GM21723 (cell line): Measurements from ENCODE around the gene MAP3K15.
"Not testable (repeated sequence)": the region's sequence is repeated elsewhere in the genome, so short reads cannot be mapped to it uniquely, and the experiment has no call there.

Source experiments
- ATAC-seq: cut with Tn5 transposase; IDR thresholded peaks from one replicate; pipeline ENCODE4 v1.9.1; 2021; ENCODE audit warnings: mild to moderate bottlenecking, moderate library complexity; ENCODE audit not compliant: unreplicated experiment

Gene MAP3K15

DNA sequence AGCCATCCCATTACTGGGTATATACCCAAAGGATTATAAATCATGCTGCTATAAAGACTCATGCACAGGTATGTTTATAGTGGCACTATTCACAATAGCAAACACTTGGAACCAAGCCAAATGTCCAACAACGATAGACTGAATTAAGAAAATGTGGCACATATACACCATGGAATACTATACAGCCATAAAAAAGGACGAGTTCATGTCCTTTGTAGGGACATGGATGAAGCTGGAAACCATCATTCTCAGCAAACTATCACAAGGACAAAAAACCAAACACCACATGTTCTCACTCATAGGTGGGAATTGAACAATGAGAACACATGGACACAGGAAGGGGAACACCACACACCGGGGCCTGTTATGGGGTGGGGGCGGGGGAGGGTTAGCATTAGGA, 92.6 kb downstream of the MAP3K15 start:
- ATAC-seq, result not testable (repeated sequence)

GRCh38 chrX:19410259-19410658, 105.0 kb downstream of the MAP3K15 start:
- ATAC-seq, result no peak

- ATAC-seq, result no peak
Observed at GRCh38 chrX:19403696-19404095, 111.6 kb downstream of the MAP3K15 start.

GRCh38 chrX:19392703-19393102, 122.6 kb downstream of the MAP3K15 start:
- no peak for ATAC-seq

DNA sequence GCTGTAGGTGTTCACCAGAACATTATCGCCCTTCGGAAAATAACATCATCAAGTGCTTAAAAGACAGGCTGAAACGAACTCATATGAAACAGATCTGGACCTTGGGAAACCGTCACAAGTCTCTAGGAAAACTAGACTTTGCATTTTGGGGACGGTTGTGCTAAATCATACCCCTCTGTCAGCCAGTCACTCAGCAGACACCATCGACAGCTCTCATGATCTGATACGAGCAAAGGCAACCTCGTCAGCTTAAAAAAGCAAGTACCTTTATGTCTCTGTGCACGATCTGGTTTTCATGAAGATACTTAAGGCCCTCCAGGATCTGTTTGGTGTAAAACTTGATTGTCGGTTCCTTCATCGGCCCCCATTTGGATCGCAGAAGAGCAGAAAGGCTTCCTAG, 123.2 kb downstream of the MAP3K15 start:
- no peak for ATAC-seq

DNA sequence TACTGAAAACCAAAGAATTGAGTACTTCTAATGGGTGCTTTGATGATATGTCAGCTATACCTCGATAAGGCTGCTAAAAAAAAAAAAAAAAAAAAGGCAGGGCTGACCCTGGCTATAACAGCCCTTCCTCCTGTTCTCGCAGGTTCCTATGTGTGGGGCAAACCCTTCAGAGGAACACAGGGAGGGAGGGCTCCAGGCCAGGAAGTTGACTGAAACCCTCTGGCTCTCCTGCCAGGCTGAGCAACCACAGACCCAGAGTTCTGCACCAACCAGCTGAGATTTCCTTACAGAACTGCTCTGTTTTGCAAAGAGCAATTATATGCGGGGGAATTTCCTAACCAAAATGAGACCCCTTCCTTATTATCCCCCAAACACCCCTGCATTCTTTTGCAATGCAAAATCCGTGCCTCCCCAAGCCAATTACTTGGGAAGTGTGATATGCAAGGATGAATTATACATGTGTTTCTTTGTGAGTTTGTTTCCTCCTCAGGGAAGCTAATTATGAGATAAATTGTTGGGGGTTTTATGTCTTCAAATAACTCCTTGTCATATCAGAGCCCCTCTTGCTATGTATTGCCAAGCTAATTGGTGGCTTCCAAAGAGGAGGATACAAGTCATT, 126.0 kb downstream of the MAP3K15 start:
- ATAC-seq, result no peak

DNA sequence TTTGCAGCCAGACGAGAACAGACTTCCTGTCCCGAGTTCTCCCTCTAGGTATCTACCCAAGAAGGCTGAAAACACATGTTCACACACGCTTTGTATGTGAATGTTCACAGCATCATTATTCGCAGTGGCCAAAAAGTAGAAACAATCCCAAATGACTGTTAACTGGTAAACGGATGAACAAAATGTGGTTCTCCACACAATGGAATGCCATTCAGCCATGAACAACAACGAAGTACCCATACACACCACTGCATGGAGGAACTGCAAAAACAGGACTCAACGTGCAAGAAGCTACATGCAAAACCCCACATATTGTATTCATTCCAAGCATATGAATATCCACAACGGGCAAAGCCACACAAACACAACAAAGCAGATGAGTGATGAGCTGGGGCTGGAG, 126.6 kb downstream of the MAP3K15 start:
- ATAC-seq, result no peak

DNA sequence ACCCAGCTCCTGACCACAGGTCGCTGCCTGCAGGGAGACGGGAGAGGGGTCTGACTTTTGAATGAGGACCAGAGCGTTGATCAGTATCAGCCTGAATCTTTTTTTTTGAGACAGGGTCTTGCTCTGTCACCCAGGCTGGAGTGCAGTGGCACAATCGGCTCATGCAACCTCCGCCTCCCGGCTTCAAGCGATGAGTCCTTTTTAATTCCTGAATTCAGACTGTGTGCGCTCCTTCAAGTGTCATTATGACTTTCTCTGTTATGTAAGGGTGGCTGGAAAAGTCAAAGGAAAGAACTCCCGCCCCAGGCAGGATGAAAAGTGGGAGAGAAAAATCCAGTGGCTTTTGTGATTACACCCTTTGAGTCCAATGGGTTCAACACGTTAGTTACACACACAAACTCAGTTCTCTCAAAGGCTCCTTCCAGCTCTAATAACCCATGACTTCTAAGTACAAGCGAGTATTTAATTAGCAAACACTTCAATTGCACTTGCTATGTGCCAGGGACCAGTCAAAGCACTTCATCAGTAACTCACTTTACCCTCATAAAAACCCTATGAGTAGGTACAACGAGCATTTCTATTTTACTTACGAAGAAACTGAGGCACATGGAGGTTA, 127.1 kb downstream of the MAP3K15 start:
- no peak for ATAC-seq

DNA sequence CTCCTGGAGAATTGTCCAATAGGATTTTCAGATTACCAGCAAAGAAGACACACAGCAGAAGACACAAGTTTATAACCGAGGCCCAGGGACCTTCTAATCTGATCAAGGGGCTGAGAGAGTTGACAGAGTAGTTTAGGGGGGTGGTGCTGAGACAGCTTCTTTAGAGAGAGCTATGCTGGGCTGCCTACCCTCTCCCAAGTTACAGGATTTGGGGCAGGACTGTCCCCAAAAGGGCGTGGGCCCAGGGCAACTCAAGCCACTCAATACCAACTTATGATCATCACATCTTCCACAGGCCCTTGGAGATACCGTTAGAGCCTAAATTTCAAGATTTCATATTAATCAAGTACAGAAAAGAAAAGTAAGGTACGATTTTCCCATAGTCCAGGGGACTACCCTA, 128.6 kb downstream of the MAP3K15 start:
- no peak for ATAC-seq

- ATAC-seq, result no peak
Observed at GRCh38 chrX:19382555-19383145, 132.7 kb downstream of the MAP3K15 start.

GRCh38 chrX:19381326-19381725, 134.0 kb downstream of the MAP3K15 start:
- ATAC-seq, result no peak

GRCh38 chrX:19377799-19378198, 137.5 kb downstream of the MAP3K15 start:
- ATAC-seq, result no peak

DNA sequence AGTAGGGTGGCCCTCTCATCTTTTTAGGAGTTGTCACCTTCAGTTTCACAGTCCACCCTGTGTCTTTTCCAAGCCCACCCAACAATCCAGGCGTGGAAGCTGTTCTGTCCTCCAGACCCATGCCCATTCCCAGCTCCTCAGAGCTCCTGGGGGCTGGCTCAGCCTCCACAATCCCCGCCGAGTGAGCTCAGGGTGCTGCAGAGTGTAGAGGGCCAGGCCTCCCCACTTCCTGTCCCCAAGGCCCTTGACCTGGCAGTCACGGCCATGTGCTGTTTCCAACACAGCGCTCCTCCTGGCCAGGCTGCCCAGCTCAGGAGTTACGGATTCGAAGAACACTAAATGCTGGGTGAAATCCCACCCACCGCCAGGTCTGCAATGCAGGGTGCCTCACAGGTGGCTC, 139.8 kb downstream of the MAP3K15 start:
- no peak for ATAC-seq

DNA sequence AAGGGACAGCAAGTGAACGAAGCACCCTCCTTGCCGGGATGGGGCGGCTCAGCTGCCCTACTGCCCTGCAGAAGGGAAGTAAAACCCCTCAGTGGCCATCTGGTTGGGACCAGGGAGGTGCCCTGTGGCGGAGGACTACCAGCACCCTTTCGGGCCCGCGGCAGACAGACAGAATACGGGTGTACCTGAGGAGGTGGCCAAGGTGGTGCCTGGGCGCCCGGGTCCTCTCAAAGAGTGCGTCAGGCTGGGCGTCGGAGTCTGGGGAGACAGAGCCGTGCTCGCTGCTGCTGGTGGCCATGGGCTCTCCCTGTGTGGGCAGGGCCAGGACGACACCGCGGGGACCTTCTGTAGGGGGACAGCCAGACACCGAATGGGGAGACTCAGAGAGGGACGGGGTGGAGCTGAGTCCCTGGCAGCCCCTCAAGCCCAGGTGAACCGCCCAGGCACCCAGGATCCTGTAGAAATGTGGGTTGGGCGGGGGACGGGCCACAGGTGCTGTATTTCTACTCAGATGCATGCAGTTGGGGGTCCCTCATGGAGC, 141.9 kb downstream of the MAP3K15 start:
- ATAC-seq, result no peak

GRCh38 chrX:19372547-19373331, 142.6 kb downstream of the MAP3K15 start:
- ATAC-seq, result peak; percentile 26

DNA sequence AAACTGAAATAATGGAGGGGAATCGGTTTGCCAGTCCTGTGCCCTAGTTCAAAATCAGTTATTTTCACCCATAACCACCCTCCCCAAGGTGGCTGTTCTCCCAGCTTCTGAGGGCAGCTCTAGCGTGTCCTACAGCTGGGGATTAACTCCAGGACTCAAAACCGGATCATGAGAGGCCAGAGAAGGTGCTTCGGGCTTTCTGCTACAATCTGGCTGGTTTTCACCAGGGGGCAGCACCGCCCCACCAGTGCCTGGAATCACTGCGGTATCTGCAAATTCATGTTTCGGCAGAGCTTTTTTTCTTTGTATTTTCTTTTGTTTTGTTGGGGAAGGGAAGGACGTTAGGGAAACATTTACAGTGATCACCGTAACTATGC, 143.2 kb downstream of the MAP3K15 start:
- ATAC-seq, result peak; percentile 83

DNA sequence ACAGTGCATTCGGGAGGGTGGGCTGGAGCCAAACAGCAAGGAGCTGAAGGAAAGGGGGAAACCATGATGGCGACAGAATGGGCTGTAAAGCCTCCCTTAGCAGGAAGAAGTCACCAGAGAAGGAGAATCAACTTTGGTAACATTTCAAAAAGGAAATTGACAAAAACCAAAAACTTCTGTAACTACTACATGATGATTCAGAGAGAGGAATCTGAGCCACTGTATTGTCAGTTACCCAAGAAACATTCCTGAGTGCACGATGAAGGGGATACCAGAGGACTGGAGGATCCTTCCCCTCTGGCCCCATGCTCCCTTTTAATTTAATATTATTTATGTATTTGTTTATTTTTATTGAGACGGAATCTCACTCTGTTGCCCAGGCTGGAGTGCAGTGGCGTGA, 145.2 kb downstream of the MAP3K15 start:
- ATAC-seq, result no peak

- ATAC-seq, result no peak
Observed at GRCh38 chrX:19368576-19368975, 146.7 kb downstream of the MAP3K15 start.

- no peak for ATAC-seq
Observed at GRCh38 chrX:19361701-19362100, 153.6 kb downstream of the MAP3K15 start.

DNA sequence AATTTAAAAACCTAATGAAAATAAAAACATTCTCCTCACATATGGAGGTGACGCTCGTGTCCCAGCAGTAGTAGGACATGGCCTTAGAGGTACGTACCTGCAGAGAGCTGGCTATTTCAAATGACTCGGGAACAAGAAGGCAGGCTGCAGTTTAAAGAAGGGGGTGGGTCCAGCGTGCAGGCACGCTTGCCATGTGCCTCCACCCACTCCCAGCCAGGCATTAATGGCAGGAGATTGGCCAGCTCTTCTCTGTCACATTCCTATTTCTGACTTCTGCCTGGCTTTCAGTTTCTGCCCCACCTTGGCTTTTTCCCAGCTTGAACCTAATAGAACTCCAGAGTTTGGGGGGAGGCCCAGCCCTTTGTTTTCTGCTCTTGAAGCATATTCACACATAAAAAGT, 154.4 kb downstream of the MAP3K15 start:
- no peak for ATAC-seq

DNA sequence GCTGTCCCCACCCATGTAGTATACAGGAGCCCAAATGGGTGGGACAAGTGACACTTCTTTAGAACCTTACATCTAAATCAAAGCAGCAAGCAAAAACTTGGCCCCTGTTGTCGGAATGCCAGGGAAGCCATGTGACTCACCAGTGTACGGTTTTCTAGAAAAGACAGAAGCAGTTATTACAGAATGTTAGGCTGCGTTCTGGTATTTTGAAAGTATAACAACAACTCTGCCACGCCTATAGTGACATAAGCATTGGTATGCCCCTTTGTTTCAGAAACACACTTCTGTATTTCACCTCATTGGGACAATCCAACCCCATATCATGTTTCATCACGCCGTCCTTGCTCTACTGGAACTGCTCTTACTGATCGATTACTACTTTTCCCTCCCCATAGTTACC, 156.8 kb downstream of the MAP3K15 start:
- no peak for ATAC-seq

GRCh38 chrX:19354625-19355024, 160.7 kb downstream of the MAP3K15 start:
- no peak for ATAC-seq
